T-helper 1 cell treated with Interleukin-12 subunit alpha and Interleukin-12 subunit beta and Interleukin-4 antibody, amounts not matched to agents 30 ng/mL and 1 ng/mL, for 36 hours (primary cell): ENCODE measurements around the gene HECTD4. TPM values are rescaled to one million over a fixed set of nuclear protein-coding genes. Genes with fewer than 3 reads are reported as not detected.

Experiments used
- intact Hi-C: fragments of 100-400 bp; cut with micrococcal nuclease; formaldehyde crosslinking; loops from one replicate; pipeline ENCODE4 v1.15.1; 2024
- total RNA-seq: library from RNA; stranded (reverse); gene quantifications from 2 replicates; pipeline ENCODE4 v1.2.3, GENCODE V29; 2022

Gene HECTD4
- 50.6 and 52.8 TPM in 2 replicates for total RNA-seq

- intact Hi-C loops = loop anchor here (1.0 to 10.0 kb wide), 10 partner anchors 27 to 540 kb away; partner anchors contain the start of genes MAPKAPK5, PTPN11, RPL6 and TRAFD1
Observed at GRCh38 chr12:112381883-112382796, at the start of gene HECTD4. Gene HECTD4, minus strand, starts transcription at chr12:112382431. Its CDS starts 303 bp downstream, at chr12:112382128.

- intact Hi-C loops = no loop called here
Observed at GRCh38 chr12:112431965-112432364, 49.7 kb upstream of the HECTD4 start.

GRCh38 chr12:112430929-112431328 lies 48.7 kb upstream of the HECTD4 start:
- intact Hi-C loops = no loop called here

GRCh38 chr12:112427760-112428159 lies 45.5 kb upstream of the HECTD4 start:
- intact Hi-C loops = no loop called here

- intact Hi-C loops = no loop called here
Observed at GRCh38 chr12:112425582-112426382, 43.6 kb upstream of the HECTD4 start.

GRCh38 chr12:112424126-112424525 lies 41.9 kb upstream of the HECTD4 start:
- intact Hi-C loops = no loop called here

- intact Hi-C loops = no loop called here
Observed at GRCh38 chr12:112422531-112422930, 40.3 kb upstream of the HECTD4 start.

- intact Hi-C loops = no loop called here
Observed at GRCh38 chr12:112421363-112421762, 39.1 kb upstream of the HECTD4 start.

- intact Hi-C loops = no loop called here
Observed at GRCh38 chr12:112420740-112421139, 38.5 kb upstream of the HECTD4 start.

GRCh38 chr12:112419297-112420133 lies 37.3 kb upstream of the HECTD4 start:
- intact Hi-C loops = loop anchor here (2.0 to 10.0 kb wide), 3 partner anchors 485 to 803 kb away; partner anchors contain the start of genes MAPKAPK5, OAS1 and TPCN1

GRCh38 chr12:112418608-112419296 lies 36.5 kb upstream of the HECTD4 start, which contains the start of gene PTPN11:
Gene PTPN11, plus strand, starts transcription at chr12:112418947. Its CDS starts 165 bp downstream, at chr12:112419112.
- intact Hi-C loops = loop anchor here (1.0 to 10.0 kb wide), 5 partner anchors 9 to 804 kb away; partner anchors contain the start of genes HECTD4, MAPKAPK5, OAS1 and RPL6

GRCh38 chr12:112418273-112418607 lies 36.0 kb upstream of the HECTD4 start:
- intact Hi-C loops = loop anchor here (1.0 to 10.0 kb wide), 5 partner anchors 9 to 804 kb away; partner anchors contain the start of genes HECTD4, MAPKAPK5, OAS1 and RPL6

- intact Hi-C loops = loop anchor here (5.0 to 10.0 kb wide), 2 partner anchors 489 to 807 kb away; partner anchors contain the start of genes OAS1 and TPCN1
Observed at GRCh38 chr12:112415457-112415856, 33.2 kb upstream of the HECTD4 start.

GRCh38 chr12:112413855-112414625 lies 31.8 kb upstream of the HECTD4 start:
- intact Hi-C loops = loop anchor here (10.0 kb wide), 1 partner anchor 491 kb away; the partner anchor contains the start of gene OAS1

- intact Hi-C loops = loop anchor here (1.0 to 10.0 kb wide), 9 partner anchors 8 to 808 kb away; partner anchors contain the start of genes BRAP, HECTD4, MAPKAPK5 and NAA25
Observed at GRCh38 chr12:112409906-112410244, 27.6 kb upstream of the HECTD4 start.

- intact Hi-C loops = loop anchor here (1.0 to 5.0 kb wide), 8 partner anchors 9 to 807 kb away; partner anchors contain the start of genes BRAP, HECTD4, MAPKAPK5 and NAA25
Observed at GRCh38 chr12:112409064-112409905, 27.1 kb upstream of the HECTD4 start, which contains the start of gene RPL6. Gene RPL6, minus strand, starts transcription at chr12:112409605. Its CDS starts 949 bp downstream, at chr12:112408656.

GRCh38 chr12:112408621-112409020 lies 26.4 kb upstream of the HECTD4 start:
- intact Hi-C loops = loop anchor here (1.0 to 5.0 kb wide), 8 partner anchors 10 to 806 kb away; partner anchors contain the start of genes BRAP, HECTD4, MAPKAPK5 and NAA25

- intact Hi-C loops = loop anchor here (2.0 to 5.0 kb wide), 2 partner anchors 723 to 805 kb away; partner anchors contain the start of gene BRAP
Observed at GRCh38 chr12:112407683-112408082, 25.5 kb upstream of the HECTD4 start.
